Body of pancreas (tissue), 4 donors: ENCODE results near the gene CYP2D6.

ENCODE experiments used
- POLR2A ChIP-seq, 3 donors: fragments of 450-650 bp; IDR thresholded peaks; one replicate each; pipeline ENCODE4 v1.6.1; 2016; ENCODE audit warnings: antibody characterized with exemption in 3 of 3, mild to moderate bottlenecking in 2 of 3
- TF ChIP-seq, protein P1 (sequence below), 7 experiments: fragments of 450-650 bp in 4 of 7; fragments of 200-600 bp in 3 of 7; sonication (generic) in 3 of 7; IDR thresholded peaks; one replicate each; pipeline ENCODE4 v1.5.1; 2016 to 2019; ENCODE audit warnings: antibody characterized with exemption in 7 of 7

DNA sequence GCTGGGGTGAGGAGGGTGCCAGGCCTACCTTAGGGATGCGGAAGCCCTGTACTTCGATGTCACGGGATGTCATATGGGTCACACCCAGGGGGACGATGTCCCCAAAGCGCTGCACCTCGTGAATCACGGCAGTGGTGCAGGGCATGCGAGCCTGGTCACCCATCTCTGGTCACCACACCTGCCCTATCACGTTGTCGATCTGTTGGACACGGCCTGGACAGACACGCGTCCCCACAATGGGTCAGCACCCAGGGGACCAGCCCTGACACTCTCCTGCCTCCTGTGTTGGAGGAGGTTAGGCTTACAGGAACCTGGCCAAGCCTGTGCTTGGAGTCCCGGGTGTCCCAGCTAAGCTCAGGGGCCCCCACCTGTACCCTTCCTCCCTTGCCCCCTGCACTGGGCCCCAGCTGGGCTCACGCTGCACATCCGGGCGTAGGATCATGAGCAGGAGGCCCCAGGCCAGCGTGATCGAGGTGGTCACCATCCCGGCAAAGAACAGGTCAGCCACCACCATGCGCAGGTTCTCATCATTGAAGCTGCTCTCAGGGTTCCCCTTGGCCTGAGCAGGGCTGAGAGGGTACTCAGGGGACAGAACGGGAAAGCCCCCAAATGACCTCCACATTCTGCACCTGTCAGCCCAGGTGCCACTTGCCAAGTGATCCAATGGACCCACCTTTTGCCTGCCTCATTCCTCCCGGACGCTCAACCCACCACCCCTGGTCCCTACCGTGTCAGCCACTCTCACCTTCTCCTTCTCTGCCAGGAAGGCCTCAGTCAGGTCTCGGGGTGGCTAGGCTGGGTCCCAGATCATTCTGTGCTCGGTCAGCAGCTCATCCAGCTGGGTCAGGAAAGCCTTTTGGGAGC, 20.3 kb upstream of the CYP2D6 start:
- TF ChIP-seq, protein P1, sequence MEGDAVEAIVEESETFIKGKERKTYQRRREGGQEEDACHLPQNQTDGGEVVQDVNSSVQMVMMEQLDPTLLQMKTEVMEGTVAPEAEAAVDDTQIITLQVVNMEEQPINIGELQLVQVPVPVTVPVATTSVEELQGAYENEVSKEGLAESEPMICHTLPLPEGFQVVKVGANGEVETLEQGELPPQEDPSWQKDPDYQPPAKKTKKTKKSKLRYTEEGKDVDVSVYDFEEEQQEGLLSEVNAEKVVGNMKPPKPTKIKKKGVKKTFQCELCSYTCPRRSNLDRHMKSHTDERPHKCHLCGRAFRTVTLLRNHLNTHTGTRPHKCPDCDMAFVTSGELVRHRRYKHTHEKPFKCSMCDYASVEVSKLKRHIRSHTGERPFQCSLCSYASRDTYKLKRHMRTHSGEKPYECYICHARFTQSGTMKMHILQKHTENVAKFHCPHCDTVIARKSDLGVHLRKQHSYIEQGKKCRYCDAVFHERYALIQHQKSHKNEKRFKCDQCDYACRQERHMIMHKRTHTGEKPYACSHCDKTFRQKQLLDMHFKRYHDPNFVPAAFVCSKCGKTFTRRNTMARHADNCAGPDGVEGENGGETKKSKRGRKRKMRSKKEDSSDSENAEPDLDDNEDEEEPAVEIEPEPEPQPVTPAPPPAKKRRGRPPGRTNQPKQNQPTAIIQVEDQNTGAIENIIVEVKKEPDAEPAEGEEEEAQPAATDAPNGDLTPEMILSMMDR (IDR thresholded peaks at IDR 0.05): no peak
- no peak for TF ChIP-seq POLR2A (IDR thresholded peaks at IDR 0.05)
